ENCODE results near the gene GCNT3.

The GCNT3 gene

GRCh38 chr15:59611276-59612260 lies at the start of gene GCNT3:
Gene GCNT3 (plus strand): TSS chr15:59611783. CDS start chr15:59618239, 6,456 bp downstream.
- peak within 1 kb of the TSS; percentile 59 for H3K4me3 ChIP-seq (ENCODE audit: low read length)
- no peaks in the 10 kb centered on the region for H3K36me3 ChIP-seq (ENCODE audit: control insufficient read depth, insufficient read depth, low read length)
- peaks cover 32% of the 10 kb centered on the region for H3K4me1 ChIP-seq (ENCODE audit: control insufficient read depth, insufficient read depth, low read length)
- H3K9me3 ChIP-seq (ENCODE audit: control insufficient read depth, low read length), result no peaks in the 10 kb centered on the region
- H3K9ac ChIP-seq (ENCODE audit: low read length), result peak within 1 kb of the TSS; percentile 76
- H3K27me3 ChIP-seq (ENCODE audit: control insufficient read depth, insufficient read depth, low read length), result no peaks in the 10 kb centered on the region

- H3K4me1 ChIP-seq (ENCODE audit: control insufficient read depth, insufficient read depth, low read length), result peaks cover 13% of the 10 kb centered on the region
- no peaks in the 10 kb centered on the region for H3K27me3 ChIP-seq (ENCODE audit: control insufficient read depth, insufficient read depth, low read length)
- no peaks in the 10 kb centered on the region for H3K9me3 ChIP-seq (ENCODE audit: control insufficient read depth, low read length)
- no peak overlapping the region for H3K9ac ChIP-seq (ENCODE audit: low read length)
- no peak overlapping the region for H3K4me3 ChIP-seq (ENCODE audit: low read length)
- H3K36me3 ChIP-seq (ENCODE audit: control insufficient read depth, insufficient read depth, low read length), result no peaks in the 10 kb centered on the region
Observed at GRCh38 chr15:59562448-59563186, 49.0 kb upstream of the GCNT3 start.

GRCh38 chr15:59565299-59565698 lies 46.3 kb upstream of the GCNT3 start:
- no peak overlapping the region for H3K9ac ChIP-seq (ENCODE audit: low read length)

GRCh38 chr15:59567324-59567723 lies 44.3 kb upstream of the GCNT3 start:
- H3K36me3 ChIP-seq (ENCODE audit: control insufficient read depth, insufficient read depth, low read length), result no peaks in the 10 kb centered on the region
- H3K9ac ChIP-seq (ENCODE audit: low read length), result no peak overlapping the region
- peaks cover 33% of the 10 kb centered on the region for H3K4me1 ChIP-seq (ENCODE audit: control insufficient read depth, insufficient read depth, low read length)
- no peaks in the 10 kb centered on the region for H3K27me3 ChIP-seq (ENCODE audit: control insufficient read depth, insufficient read depth, low read length)
- no peaks in the 10 kb centered on the region for H3K9me3 ChIP-seq (ENCODE audit: control insufficient read depth, low read length)
- no peak overlapping the region for H3K4me3 ChIP-seq (ENCODE audit: low read length)

More at GRCh38 chr15:59565299-59565698, 46.3 kb upstream of the GCNT3 start:
- Histone ChIP-seq H3K4me1 (ENCODE audit: control insufficient read depth, insufficient read depth, low read length) (peaks cover 29% of the 10 kb centered on the region), H3K9me3 (ENCODE audit: control insufficient read depth, low read length) (no peaks in the 10 kb centered on the region), H3K4me3 (ENCODE audit: low read length) (no peak overlapping the region), H3K36me3 (ENCODE audit: control insufficient read depth, insufficient read depth, low read length) (no peaks in the 10 kb centered on the region), H3K27me3 (ENCODE audit: control insufficient read depth, insufficient read depth, low read length) (no peaks in the 10 kb centered on the region)

GRCh38 chr15:59569477-59569876 lies 42.1 kb upstream of the GCNT3 start:
- Histone ChIP-seq H3K27me3 (ENCODE audit: control insufficient read depth, insufficient read depth, low read length) (no peaks in the 10 kb centered on the region), H3K4me1 (ENCODE audit: control insufficient read depth, insufficient read depth, low read length) (peaks cover 33% of the 10 kb centered on the region), H3K9ac (ENCODE audit: low read length) (no peak overlapping the region), H3K9me3 (ENCODE audit: control insufficient read depth, low read length) (no peaks in the 10 kb centered on the region), H3K36me3 (ENCODE audit: control insufficient read depth, insufficient read depth, low read length) (no peaks in the 10 kb centered on the region), H3K4me3 (ENCODE audit: low read length) (no peak overlapping the region)

- no peak overlapping the region for H3K9ac ChIP-seq (ENCODE audit: low read length)
- no peaks in the 10 kb centered on the region for H3K36me3 ChIP-seq (ENCODE audit: control insufficient read depth, insufficient read depth, low read length)
- H3K4me3 ChIP-seq (ENCODE audit: low read length), result no peak overlapping the region
- peaks cover 33% of the 10 kb centered on the region for H3K4me1 ChIP-seq (ENCODE audit: control insufficient read depth, insufficient read depth, low read length)
- no peaks in the 10 kb centered on the region for H3K27me3 ChIP-seq (ENCODE audit: control insufficient read depth, insufficient read depth, low read length)
- H3K9me3 ChIP-seq (ENCODE audit: control insufficient read depth, low read length), result no peaks in the 10 kb centered on the region
Observed at GRCh38 chr15:59570315-59570714, 41.3 kb upstream of the GCNT3 start.

GRCh38 chr15:59571606-59572005 lies 40.0 kb upstream of the GCNT3 start:
- no peaks in the 10 kb centered on the region for H3K36me3 ChIP-seq (ENCODE audit: control insufficient read depth, insufficient read depth, low read length)
- no peak overlapping the region for H3K9ac ChIP-seq (ENCODE audit: low read length)
- peaks cover 28% of the 10 kb centered on the region for H3K4me1 ChIP-seq (ENCODE audit: control insufficient read depth, insufficient read depth, low read length)
- H3K27me3 ChIP-seq (ENCODE audit: control insufficient read depth, insufficient read depth, low read length), result no peaks in the 10 kb centered on the region
- H3K4me3 ChIP-seq (ENCODE audit: low read length), result no peak overlapping the region
- H3K9me3 ChIP-seq (ENCODE audit: control insufficient read depth, low read length), result no peaks in the 10 kb centered on the region

- H3K4me1 ChIP-seq (ENCODE audit: control insufficient read depth, insufficient read depth, low read length), result peaks cover 8% of the 10 kb centered on the region
- no peaks in the 10 kb centered on the region for H3K27me3 ChIP-seq (ENCODE audit: control insufficient read depth, insufficient read depth, low read length)
Observed at GRCh38 chr15:59583088-59583487, 28.5 kb upstream of the GCNT3 start.

GRCh38 chr15:59587085-59587826 lies 24.3 kb upstream of the GCNT3 start:
- H3K9ac ChIP-seq (ENCODE audit: low read length), result no peak overlapping the region
- peaks cover 18% of the 10 kb centered on the region for H3K4me1 ChIP-seq (ENCODE audit: control insufficient read depth, insufficient read depth, low read length)
- H3K9me3 ChIP-seq (ENCODE audit: control insufficient read depth, low read length), result no peaks in the 10 kb centered on the region
- no peak overlapping the region for H3K4me3 ChIP-seq (ENCODE audit: low read length)
- no peaks in the 10 kb centered on the region for H3K27me3 ChIP-seq (ENCODE audit: control insufficient read depth, insufficient read depth, low read length)
- H3K36me3 ChIP-seq (ENCODE audit: control insufficient read depth, insufficient read depth, low read length), result no peaks in the 10 kb centered on the region

More at GRCh38 chr15:59583088-59583487, 28.5 kb upstream of the GCNT3 start:
- no peak overlapping the region for H3K4me3 ChIP-seq (ENCODE audit: low read length)
- no peaks in the 10 kb centered on the region for H3K9me3 ChIP-seq (ENCODE audit: control insufficient read depth, low read length)
- no peak overlapping the region for H3K9ac ChIP-seq (ENCODE audit: low read length)
- no peaks in the 10 kb centered on the region for H3K36me3 ChIP-seq (ENCODE audit: control insufficient read depth, insufficient read depth, low read length)

- Histone ChIP-seq H3K9ac (ENCODE audit: low read length) (no peak overlapping the region), H3K4me3 (ENCODE audit: low read length) (no peak overlapping the region), H3K4me1 (ENCODE audit: control insufficient read depth, insufficient read depth, low read length) (peaks cover 25% of the 10 kb centered on the region), H3K9me3 (ENCODE audit: control insufficient read depth, low read length) (no peaks in the 10 kb centered on the region), H3K27me3 (ENCODE audit: control insufficient read depth, insufficient read depth, low read length) (no peaks in the 10 kb centered on the region), H3K36me3 (ENCODE audit: control insufficient read depth, insufficient read depth, low read length) (no peaks in the 10 kb centered on the region)
Observed at GRCh38 chr15:59590027-59590426, 21.6 kb upstream of the GCNT3 start.

- no peak overlapping the region for H3K9ac ChIP-seq (ENCODE audit: low read length)
- peaks cover 38% of the 10 kb centered on the region for H3K4me1 ChIP-seq (ENCODE audit: control insufficient read depth, insufficient read depth, low read length)
- no peak overlapping the region for H3K4me3 ChIP-seq (ENCODE audit: low read length)
- no peaks in the 10 kb centered on the region for H3K9me3 ChIP-seq (ENCODE audit: control insufficient read depth, low read length)
- no peaks in the 10 kb centered on the region for H3K27me3 ChIP-seq (ENCODE audit: control insufficient read depth, insufficient read depth, low read length)
- no peaks in the 10 kb centered on the region for H3K36me3 ChIP-seq (ENCODE audit: control insufficient read depth, insufficient read depth, low read length)
Observed at GRCh38 chr15:59591356-59591755, 20.2 kb upstream of the GCNT3 start.

All from mucosa of stomach (tissue), 1 donor.